ENCODE measurements around the gene TBC1D4.

- TF ChIP-seq, protein P1, sequence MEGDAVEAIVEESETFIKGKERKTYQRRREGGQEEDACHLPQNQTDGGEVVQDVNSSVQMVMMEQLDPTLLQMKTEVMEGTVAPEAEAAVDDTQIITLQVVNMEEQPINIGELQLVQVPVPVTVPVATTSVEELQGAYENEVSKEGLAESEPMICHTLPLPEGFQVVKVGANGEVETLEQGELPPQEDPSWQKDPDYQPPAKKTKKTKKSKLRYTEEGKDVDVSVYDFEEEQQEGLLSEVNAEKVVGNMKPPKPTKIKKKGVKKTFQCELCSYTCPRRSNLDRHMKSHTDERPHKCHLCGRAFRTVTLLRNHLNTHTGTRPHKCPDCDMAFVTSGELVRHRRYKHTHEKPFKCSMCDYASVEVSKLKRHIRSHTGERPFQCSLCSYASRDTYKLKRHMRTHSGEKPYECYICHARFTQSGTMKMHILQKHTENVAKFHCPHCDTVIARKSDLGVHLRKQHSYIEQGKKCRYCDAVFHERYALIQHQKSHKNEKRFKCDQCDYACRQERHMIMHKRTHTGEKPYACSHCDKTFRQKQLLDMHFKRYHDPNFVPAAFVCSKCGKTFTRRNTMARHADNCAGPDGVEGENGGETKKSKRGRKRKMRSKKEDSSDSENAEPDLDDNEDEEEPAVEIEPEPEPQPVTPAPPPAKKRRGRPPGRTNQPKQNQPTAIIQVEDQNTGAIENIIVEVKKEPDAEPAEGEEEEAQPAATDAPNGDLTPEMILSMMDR (IDR thresholded peaks at IDR 0.05): no peak
- no peak for TF ChIP-seq POLR2A (IDR thresholded peaks at IDR 0.05)
Measured at GRCh38 chr13:75478659-75479058, 3.3 kb downstream of the TBC1D4 start.
